NT2/D1 (cell line): ENCODE measurements around the gene SLC35E2B.

Source experiments
- YY1 ChIP-seq: IDR thresholded peaks from 2 replicates; pipeline ENCODE4 v1.6.1; 2011; ENCODE audit not compliant: insufficient read length, insufficient read depth
- ZNF274 ChIP-seq: IDR thresholded peaks from 2 replicates; pipeline ENCODE4 v1.6.1; 2011; ENCODE audit warnings: mild to moderate bottlenecking, low read depth, low read length

GRCh38 chr1:1623631-1624442, 68.8 kb downstream of the SLC35E2B start:
- no peak for TF ChIP-seq ZNF274
- no peak for TF ChIP-seq YY1
